Omental fat pad (tissue), 4 donors: Measurements from ENCODE around the gene SETD1A. TPM values are rescaled to one million over a fixed set of nuclear protein-coding genes. Genes with fewer than 3 reads are reported as not detected.

Experiments used
- ATAC-seq: fragments of 150-250 bp; one replicate; pipeline ENCODE4 v1.9.1; 2016; ENCODE audit warnings: mild to moderate bottlenecking, moderate library complexity; ENCODE audit not compliant: low FRiP score
- DNase-seq: peaks from one replicate; pipeline ENCODE4 v3.0.0-alpha.2; 2019; ENCODE audit warnings: low spot score
- total RNA-seq, 4 donors: library from RNA; depleted of rRNA; stranded (reverse); fragments of >200 nt; gene quantifications; one replicate each; pipeline ENCODE4 v1.1.0, GENCODE V29; 2016
- TF ChIP-seq, protein P1 (sequence below), 3 donors: fragments of 450-650 bp; IDR thresholded peaks; one replicate each; pipeline ENCODE4 v1.5.1; 2016 to 2017; ENCODE audit warnings: antibody characterized with exemption in 3 of 3, mild to moderate bottlenecking in 3 of 3, moderate library complexity in 2 of 3

Gene SETD1A
- total RNA-seq, 4 donors from 2014 or later = 5.3 to 13.6 (median 9.2) TPM

- TF ChIP-seq, protein P1, sequence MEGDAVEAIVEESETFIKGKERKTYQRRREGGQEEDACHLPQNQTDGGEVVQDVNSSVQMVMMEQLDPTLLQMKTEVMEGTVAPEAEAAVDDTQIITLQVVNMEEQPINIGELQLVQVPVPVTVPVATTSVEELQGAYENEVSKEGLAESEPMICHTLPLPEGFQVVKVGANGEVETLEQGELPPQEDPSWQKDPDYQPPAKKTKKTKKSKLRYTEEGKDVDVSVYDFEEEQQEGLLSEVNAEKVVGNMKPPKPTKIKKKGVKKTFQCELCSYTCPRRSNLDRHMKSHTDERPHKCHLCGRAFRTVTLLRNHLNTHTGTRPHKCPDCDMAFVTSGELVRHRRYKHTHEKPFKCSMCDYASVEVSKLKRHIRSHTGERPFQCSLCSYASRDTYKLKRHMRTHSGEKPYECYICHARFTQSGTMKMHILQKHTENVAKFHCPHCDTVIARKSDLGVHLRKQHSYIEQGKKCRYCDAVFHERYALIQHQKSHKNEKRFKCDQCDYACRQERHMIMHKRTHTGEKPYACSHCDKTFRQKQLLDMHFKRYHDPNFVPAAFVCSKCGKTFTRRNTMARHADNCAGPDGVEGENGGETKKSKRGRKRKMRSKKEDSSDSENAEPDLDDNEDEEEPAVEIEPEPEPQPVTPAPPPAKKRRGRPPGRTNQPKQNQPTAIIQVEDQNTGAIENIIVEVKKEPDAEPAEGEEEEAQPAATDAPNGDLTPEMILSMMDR (IDR thresholded peaks at IDR 0.05) = no peak
- DNase-seq (no peak), ATAC-seq (no peak)
These were observed 35.6 kb downstream of the SETD1A start for GRCh38 chr16:30992931-30993816.

- TF ChIP-seq, protein P1 (IDR thresholded peaks at IDR 0.05) = no peak
- DNase-seq (no peak), ATAC-seq (no peak)
These were observed 38.4 kb downstream of the SETD1A start for GRCh38 chr16:30995927-30996323.

DNA sequence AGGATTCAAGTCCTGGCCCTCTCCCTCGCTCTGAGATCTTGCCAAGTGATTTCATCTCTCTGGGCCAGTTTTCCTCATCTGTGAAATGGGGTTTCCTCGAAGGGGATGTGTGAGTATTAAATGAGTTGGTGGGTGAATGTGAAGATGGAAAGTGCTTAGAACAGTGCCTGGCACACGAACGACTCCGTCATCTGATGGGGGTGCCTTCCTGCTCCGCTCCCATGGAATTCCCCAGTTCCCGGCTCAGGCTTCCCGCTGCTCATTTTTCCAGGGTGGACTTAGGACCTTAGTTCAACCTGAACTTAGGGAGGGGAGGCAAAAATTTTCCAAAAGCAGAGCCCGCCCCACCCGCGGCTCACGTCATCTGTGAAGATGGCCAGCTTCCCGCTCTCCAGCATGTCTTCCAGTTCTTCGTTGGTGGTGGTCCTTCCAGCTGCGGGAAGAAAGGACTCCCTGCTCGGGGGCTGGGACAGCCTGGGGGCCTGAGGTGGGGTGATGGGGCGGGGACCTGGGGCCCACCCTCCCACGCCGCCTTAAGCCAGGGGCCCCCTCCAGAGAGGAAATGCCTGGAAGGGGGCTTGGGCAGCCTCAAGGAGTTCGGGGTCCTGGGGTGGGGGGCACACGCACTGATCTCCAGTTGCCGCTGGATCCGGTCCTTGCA is 38.9 kb downstream of the SETD1A start:
- ATAC-seq = peak; percentile 31
- TF ChIP-seq, protein P1 (IDR thresholded peaks at IDR 0.05) = no peak
- no peak for DNase-seq

- TF ChIP-seq, protein P1 (IDR thresholded peaks at IDR 0.05) = no peak
- peak; percentile 77 for DNase-seq
- ATAC-seq = peak; percentile 89
These were observed 39.6 kb downstream of the SETD1A start for GRCh38 chr16:30996985-30997724.

- TF ChIP-seq, protein P1 (IDR thresholded peaks at IDR 0.05) = no peak
- ATAC-seq (peak; percentile 61), DNase-seq (peak; percentile 42)
These were observed 40.5 kb downstream of the SETD1A start for GRCh38 chr16:30997725-30998711.
